ENCODE measurements around the gene CDKAL1.

DNA sequence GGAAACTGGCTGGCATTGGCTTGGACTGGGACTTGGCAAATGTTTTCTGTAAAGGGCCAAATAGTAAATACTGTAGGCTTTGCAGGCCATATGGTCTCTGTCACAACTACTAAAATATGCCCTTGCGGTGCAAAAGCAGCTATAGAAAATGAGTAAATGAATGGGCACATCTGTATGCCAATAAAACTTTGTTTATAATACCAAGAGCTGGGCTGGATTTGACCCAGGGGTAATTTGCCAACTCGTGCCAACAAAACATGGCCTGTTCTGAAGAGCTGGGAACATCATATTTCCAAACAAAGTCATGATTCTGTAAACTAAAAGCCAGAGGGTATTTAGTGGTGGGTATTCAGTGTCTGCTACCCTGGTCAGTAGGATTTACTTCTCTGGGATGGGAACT is 739.2 kb downstream of the CDKAL1 start:
- TF ChIP-seq DPF2 (IDR thresholded peaks at IDR 0.05) (no peak), SIN3A (IDR thresholded peaks at IDR 0.05; ENCODE audit: borderline replicate concordance in 2 of 2, control insufficient read depth in 1 of 2, low read depth in 2 of 2, low read length in 2 of 2) (no peak), POLR2AphosphoS5 (IDR thresholded peaks at IDR 0.05; ENCODE audit: control insufficient read depth, insufficient read depth, low read depth, low read length) (no peak), RCOR1 (IDR thresholded peaks at IDR 0.05; ENCODE audit: borderline replicate concordance in 1 of 2, low read depth in 2 of 2, low read length in 2 of 2) (no peak), TRIM24 (IDR thresholded peaks at IDR 0.05) (no peak), POLR2A (conservative IDR thresholded peaks at IDR 0.05) (no peak), ERF (CRISPR knock-in tag; IDR thresholded peaks at IDR 0.05) (no peak)
- TF ChIP-seq, protein P1, sequence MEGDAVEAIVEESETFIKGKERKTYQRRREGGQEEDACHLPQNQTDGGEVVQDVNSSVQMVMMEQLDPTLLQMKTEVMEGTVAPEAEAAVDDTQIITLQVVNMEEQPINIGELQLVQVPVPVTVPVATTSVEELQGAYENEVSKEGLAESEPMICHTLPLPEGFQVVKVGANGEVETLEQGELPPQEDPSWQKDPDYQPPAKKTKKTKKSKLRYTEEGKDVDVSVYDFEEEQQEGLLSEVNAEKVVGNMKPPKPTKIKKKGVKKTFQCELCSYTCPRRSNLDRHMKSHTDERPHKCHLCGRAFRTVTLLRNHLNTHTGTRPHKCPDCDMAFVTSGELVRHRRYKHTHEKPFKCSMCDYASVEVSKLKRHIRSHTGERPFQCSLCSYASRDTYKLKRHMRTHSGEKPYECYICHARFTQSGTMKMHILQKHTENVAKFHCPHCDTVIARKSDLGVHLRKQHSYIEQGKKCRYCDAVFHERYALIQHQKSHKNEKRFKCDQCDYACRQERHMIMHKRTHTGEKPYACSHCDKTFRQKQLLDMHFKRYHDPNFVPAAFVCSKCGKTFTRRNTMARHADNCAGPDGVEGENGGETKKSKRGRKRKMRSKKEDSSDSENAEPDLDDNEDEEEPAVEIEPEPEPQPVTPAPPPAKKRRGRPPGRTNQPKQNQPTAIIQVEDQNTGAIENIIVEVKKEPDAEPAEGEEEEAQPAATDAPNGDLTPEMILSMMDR (IDR thresholded peaks at IDR 0.05 in 2 of 3, conservative IDR thresholded peaks at IDR 0.05 in 1 of 3; ENCODE audit: insufficient read depth in 2 of 3, low read depth in 1 of 3, low read length in 3 of 3) = no peak
- TF ChIP-seq, protein P2, sequence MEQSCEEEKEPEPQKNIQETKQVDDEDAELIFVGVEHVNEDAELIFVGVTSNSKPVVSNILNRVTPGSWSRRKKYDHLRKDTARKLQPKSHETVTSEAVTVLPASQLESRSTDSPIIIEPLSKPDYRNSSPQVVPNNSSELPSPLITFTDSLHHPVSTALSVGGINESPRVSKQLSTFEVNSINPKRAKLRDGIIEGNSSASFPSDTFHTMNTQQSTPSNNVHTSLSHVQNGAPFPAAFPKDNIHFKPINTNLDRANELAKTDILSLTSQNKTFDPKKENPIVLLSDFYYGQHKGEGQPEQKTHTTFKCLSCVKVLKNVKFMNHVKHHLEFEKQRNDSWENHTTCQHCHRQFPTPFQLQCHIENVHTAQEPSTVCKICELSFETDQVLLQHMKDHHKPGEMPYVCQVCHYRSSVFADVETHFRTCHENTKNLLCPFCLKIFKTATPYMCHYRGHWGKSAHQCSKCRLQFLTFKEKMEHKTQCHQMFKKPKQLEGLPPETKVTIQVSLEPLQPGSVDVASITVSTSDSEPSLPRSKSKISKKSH (CRISPR knock-in tag; IDR thresholded peaks at IDR 0.05) = no peak
- TF ChIP-seq, protein P3, sequence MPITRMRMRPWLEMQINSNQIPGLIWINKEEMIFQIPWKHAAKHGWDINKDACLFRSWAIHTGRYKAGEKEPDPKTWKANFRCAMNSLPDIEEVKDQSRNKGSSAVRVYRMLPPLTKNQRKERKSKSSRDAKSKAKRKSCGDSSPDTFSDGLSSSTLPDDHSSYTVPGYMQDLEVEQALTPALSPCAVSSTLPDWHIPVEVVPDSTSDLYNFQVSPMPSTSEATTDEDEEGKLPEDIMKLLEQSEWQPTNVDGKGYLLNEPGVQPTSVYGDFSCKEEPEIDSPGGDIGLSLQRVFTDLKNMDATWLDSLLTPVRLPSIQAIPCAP (CRISPR knock-in tag; IDR thresholded peaks at IDR 0.05; ENCODE audit: borderline replicate concordance) = no peak
- TF ChIP-seq, protein P4, sequence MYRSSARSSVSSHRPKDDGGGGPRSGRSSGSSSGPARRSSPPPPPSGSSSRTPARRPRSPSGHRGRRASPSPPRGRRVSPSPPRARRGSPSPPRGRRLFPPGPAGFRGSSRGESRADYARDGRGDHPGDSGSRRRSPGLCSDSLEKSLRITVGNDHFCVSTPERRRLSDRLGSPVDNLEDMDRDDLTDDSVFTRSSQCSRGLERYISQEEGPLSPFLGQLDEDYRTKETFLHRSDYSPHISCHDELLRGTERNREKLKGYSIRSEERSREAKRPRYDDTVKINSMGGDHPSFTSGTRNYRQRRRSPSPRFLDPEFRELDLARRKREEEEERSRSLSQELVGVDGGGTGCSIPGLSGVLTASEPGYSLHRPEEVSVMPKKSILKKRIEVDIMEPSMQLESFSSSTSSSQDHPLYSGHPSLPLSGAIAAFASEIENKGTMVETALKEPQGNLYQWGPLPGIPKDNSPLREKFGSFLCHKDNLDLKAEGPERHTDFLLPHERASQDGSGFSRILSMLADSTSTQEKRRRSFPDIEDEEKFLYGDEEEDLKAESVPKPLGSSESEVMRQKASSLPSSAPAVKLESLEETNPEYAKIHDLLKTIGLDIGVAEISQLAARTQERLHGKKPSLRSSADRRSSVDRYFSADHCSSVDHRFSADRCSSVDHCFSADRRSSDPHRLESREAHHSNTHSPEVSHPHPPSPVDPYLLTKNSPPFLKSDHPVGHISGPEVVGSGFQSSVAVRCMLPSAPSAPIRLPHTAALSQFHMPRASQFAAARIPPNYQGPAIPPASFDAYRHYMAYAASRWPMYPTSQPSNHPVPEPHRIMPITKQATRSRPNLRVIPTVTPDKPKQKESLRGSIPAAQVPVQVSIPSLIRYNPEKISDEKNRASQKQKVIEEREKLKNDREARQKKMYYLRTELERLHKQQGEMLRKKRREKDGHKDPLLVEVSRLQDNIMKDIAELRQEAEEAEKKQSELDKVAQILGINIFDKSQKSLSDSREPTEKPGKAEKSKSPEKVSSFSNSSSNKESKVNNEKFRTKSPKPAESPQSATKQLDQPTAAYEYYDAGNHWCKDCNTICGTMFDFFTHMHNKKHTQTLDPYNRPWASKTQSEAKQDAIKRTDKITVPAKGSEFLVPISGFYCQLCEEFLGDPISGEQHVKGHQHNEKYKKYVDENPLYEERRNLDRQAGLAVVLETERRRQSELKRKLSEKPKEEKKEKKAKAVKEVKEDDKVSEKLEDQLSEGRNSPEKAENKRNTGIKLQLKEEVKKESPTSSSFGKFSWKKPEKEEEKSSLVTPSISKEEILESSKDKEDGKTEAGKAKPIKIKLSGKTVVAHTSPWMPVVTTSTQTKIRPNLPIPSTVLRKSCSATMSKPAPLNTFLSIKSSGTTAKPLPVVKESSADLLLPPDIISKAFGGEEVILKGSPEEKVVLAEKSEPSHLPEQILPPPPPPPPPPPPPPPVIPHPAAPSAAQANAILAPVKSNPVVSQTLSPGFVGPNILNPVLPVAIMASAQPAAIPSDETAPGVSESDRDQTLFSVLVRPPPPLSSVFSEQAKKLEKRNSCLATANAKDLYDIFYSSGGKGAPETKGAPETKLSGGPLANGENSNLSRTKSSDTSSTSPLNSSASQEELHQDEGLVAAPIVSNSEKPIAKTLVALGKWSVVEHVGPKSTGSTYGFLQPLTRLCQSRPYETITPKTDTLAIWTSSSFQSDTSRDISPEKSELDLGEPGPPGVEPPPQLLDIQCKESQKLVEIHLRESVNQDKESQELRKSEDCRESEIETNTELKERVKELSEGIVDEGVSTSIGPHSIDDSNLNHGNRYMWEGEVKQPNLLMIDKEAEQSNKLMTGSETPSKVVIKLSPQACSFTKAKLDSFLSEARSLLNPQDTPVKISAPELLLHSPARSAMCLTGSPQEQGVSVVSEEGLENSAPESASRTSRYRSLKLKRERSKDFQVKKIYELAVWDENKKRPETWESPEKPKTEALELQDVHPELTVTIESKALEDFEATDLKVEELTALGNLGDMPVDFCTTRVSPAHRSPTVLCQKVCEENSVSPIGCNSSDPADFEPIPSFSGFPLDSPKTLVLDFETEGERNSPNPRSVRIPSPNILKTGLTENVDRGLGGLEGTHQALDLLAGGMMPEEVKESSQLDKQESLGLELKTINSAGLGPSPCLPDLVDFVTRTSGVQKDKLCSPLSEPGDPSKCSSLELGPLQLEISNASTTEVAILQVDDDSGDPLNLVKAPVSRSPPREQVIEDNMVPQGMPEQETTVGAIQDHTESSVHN (IDR thresholded peaks at IDR 0.05; ENCODE audit: borderline replicate concordance in 1 of 2, low read depth in 1 of 2) = no peak
- TF ChIP-seq, protein P5, sequence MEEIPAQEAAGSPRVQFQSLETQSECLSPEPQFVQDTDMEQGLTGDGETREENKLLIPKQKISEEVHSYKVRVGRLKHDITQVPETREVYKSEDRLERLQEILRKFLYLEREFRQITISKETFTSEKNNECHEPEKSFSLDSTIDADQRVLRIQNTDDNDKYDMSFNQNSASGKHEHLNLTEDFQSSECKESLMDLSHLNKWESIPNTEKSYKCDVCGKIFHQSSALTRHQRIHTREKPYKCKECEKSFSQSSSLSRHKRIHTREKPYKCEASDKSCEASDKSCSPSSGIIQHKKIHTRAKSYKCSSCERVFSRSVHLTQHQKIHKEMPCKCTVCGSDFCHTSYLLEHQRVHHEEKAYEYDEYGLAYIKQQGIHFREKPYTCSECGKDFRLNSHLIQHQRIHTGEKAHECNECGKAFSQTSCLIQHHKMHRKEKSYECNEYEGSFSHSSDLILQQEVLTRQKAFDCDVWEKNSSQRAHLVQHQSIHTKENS (CRISPR knock-in tag; IDR thresholded peaks at IDR 0.05) = no peak

Measured in K562 (cell line).